GM18511 (cell line): ENCODE measurements around the gene WBP4.
"Not testable (repeated sequence)": the region's sequence is repeated elsewhere in the genome, so short reads cannot be mapped to it uniquely, and the experiment has no call there.

ENCODE experiments used
- ATAC-seq: cut with Tn5 transposase; IDR thresholded peaks from one replicate; pipeline ENCODE4 v1.9.1; 2021; ENCODE audit warnings: mild to moderate bottlenecking, moderate library complexity; ENCODE audit not compliant: unreplicated experiment

Gene WBP4

DNA sequence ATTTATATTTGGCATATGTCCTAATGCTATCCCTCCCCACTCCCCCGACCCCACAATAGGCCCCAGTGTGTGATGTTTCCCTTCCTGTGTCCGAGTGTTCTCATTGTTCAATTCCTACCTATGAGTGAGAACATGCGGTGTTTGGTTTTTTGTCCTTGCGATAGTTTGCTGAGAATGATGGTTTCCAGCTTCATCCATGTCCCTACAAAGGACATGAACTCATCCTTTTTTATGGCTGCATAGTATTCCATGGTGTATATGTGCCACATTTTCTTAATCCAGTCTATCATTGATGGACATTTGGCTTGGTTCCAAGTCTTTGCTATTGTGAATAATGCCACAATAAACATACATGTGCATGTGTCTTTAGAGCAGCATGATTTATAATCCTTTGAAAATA, 18.9 kb upstream of the WBP4 start:
- not testable (repeated sequence) for ATAC-seq

DNA sequence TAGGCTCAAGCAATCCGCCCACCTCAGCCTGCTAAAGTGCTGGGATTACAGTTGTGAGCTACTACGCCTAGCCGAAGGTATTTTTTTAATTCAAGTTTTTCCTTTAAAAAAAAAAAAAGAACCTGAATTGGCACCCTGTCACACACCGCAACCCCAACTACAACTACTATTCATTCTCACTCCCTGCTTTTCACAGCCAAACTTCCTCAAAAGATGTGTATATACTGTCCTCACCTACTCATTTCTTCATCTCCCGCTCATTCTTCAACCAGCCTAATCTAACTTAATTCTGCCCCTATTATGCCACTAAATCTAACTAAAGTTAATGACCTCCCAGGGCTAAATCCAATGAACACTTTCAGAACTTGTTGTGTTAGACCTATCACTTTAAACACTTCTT, 12.7 kb upstream of the WBP4 start:
- no peak for ATAC-seq

DNA sequence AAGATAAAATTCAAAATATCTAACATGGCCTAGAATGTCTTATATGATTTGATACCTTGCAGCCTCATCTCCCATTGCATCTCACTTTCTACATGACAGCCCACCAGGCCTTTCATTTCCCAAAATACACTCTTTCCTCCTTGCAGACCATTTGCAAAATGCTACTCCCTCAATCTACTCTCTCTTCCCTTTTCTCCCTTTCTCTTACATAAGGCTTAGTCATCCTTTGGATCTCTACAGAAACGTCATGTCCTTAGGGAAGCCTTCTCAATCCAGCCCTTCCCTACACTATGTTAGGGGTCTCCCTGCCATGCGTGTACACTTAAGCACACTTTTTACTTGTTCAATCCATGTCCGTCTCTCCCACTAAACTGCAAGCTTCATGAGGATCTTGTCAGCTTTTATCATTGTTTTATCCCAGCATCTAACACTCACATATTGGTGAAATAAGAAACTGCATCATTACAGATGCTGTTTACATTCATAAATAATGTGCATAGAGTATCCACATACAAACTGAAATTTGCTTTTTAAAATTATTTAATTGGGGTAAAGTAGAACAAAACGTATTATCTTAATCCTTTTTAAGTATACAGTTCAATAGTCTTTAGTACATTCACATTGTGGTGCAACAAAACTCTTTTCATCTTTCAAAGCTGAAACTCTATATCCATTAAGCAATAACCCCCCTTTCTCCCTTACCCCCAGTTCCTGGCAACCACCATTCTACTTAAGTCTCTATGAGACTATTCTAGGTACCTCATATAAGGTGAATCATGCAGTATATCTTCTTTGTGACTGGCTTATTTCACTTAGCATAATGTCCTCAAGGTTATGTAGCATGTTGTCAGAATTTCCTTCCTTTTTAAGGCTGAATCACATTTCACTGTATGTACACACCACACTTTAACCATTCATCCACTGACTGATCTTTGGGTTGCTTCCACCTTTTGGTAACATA, 11.5 kb upstream of the WBP4 start:
- ATAC-seq, result no peak

DNA sequence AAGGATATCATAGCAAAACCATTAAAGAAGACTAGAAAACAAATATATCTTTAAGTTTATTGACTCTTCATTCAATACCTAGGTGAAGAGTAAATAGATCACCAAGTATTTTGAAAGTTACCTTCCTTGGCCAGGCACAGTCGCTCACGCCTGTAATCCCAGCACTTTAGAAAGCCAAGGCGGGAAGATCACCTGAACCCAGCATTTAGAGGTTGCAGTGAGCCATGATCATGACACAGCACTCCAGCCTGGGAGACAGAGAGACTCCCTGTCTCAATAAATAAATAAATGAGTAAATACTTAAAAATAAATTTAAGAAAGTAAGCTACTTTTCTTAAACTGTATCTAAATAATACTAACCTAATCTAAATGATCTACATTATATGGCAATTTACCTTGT, 8.9 kb upstream of the WBP4 start:
- no peak for ATAC-seq

DNA sequence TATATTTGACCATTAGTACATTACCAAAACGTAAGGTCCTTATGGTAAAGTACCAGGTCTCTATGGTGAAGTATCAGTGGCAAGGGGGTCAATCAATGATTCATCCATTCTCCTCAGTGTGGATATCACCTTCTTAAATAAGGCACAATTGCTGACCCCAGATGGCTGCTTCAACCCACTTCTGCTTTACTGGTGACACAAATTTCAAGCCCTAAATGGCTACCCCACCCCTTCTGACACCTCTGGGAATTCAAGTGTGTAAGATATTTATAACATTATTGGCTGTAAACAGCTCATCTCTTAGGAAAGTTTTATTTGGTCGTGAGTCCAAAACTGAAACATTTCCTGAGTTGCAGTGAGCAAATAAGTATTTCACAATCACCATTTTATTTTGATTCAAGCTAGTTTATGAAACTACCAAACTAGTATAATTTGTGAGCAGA, 7.9 kb upstream of the WBP4 start:
- ATAC-seq, result peak; percentile 85

DNA sequence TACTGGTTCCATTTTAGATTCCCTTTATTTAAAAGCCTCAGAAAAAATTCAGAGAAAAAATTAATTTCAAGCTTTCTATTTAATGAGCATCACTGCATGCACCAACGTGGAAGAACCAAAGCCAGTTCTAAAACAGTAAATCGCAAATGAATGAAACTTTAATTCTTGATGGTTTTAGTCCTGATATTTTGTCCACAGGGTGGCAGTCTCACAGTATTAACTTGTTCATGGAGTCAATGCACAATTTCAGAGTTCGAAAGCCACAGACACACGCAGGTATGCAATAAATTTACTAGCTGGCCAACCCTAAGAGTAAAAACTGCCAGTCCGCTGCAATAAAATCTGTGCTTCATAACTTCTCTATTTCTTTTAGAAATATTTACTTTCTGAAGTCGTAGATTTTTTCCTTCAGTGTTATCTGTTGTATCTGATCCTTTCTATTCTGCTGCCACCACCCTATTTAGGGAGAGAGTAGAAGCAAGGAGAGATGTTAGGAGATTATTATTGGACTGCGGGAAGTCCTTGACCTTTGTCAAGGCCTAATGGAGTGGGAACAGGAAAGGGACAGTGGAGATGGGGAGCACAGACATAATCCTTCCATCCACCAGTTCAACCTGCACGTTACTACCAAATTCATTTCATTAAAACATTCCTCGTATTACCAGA, 7.0 kb upstream of the WBP4 start:
- ATAC-seq, result peak; percentile 47

DNA sequence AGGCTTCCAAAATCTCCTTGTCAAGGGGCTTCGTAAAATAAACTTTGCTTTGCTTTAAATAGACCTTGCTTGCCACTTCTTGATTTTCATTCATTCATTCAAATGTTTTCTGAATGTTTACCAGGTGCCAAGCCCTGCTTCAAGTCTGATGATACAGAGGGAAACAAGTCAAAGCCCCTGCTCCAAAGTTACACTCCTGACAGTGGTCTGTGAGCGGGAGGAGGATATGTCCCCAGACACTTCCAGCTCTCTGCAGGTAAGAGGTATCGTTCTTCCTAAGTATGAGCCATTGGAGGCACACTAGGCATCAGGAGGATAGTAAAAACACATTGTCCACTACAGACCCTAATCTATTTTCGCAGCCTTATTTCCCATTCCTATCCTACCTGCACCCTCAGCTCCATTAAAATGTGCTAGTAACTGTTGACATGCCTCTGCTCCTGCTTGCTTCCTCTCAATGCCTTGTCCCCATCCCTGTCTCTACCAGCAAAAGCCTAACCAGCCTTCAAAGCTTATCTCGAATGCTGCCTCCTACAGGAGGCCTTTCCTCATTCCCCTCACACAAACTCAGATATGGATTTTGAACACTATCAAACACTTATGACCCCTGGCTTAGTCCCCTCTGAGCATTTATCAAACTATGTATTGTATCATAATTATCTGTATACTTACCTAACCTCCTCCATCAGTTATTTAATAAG, 6.2 kb upstream of the WBP4 start:
- ATAC-seq, result no peak

DNA sequence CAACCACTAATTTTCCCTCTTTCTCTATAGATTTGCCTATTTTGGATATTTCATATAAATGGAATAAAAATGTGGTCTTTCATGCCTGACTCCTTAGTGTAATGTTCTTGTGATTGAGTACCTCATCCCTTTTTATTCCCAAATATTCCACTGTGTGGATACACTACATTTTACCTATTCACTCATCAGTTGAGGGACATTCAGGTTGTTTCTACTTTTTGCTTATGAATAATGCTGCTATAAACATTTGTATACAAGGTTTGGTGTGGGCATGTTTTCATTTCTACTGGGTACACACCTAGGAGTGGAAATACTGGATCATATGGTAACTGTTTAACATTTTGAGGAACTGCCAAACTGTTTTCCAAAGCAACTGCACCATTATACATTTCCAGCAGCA, 5.1 kb upstream of the WBP4 start:
- no peak for ATAC-seq

DNA sequence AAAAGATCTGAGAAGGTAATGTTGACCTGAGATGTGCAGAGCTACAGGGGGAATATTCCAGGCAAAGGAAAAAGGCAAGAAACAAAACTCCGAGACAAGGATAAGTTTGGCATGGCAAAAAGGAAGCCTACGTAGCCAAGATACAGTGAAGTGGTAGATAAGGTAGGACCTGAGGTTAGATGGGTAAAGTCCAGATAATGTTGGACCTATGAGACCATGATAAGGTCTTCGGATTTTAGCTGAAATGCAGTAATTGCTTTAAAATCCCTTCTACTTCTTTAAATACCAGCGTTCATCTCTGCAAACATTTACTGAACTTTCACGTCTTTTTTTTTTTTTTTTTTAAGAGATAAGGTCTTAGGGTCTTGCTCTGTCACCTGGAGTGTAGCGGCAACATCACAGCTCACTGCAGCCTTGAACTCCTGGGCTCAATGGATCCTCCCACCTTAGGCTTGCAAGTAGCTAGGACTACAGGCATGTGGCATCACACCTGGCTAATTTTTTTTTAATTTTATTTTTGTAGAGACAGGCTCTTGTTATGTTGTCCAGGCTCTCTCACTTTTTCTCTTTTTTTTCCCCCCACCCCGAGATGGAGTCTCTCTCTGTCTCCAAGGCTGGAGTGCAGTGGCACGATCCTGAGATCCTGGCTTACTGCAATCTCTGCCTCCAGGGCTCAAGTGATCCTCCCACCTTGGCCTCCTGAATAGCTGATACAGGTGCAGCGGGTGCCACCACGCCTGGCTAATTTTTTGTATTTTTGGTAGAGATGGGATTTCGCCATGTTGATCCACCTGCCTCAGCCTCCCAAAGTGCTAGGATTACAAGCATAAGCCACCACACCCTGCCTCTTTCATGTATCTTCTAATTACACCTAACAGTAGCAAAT, 4.2 kb upstream of the WBP4 start:
- ATAC-seq, result no peak

DNA sequence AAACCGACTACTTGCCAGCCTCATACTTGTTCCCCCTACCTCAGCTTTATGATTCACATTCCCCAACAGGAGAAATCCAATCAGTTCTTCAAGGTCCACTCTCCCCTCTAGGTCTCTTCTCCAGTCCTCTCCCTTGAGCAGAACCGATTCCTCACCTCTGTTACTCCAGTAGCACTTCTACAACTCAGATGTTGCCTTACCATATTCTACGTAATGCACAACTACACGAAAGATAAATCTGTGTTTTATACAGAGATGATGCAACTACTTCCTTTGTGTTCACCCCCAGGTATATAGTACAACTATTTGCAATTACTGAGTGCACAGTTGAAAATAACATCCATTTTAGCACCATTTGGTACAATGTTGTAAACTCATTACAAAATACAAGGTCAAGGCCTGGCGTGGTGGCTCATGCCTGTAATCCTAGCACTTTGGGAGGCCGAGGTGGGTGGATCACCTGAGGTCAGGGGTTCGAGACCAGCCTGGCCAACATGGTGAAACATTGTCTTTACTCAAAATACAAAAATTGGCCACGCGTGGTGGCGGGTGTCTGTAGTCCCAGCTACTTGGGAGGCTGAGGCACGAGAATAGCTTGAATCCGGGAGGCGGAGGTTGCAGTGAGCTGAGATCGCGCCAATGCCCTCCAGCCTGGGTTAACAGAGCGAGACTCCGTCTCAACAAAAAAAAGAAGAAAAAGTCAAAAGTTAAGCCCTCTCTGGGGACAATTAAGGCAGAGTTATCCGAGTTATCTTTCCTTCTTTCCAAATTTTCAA, 2.8 kb upstream of the WBP4 start:
- ATAC-seq, result no peak

DNA sequence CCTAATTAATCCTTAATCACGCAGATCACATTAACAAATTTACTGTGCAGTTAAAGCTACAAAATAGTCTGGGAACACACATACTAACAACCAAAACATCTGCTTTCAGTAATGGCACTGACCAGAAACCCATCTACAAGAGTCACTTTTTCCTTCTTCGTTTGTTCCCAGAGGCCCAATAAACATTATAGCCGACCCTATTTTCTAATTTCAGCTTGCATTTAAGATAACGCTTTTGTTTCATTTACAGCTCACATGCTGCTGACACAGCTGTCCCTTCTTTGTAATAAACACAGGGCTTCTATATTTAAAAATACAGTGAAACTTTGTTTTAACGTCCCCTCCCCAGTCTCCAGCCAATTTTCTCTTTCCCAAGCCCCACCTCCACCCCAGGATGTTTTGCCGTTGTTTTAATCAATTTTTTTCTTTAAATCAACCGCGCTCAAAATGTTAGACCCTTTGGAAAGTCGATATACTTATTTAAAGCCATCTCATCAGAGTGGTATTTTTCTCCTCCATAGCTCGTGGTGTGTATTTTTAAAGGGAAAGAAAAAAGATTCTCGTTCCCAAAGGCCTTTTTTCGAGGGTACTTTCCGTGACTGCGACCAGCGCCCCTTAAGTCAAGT, 1.7 kb upstream of the WBP4 start:
- no peak for ATAC-seq

DNA sequence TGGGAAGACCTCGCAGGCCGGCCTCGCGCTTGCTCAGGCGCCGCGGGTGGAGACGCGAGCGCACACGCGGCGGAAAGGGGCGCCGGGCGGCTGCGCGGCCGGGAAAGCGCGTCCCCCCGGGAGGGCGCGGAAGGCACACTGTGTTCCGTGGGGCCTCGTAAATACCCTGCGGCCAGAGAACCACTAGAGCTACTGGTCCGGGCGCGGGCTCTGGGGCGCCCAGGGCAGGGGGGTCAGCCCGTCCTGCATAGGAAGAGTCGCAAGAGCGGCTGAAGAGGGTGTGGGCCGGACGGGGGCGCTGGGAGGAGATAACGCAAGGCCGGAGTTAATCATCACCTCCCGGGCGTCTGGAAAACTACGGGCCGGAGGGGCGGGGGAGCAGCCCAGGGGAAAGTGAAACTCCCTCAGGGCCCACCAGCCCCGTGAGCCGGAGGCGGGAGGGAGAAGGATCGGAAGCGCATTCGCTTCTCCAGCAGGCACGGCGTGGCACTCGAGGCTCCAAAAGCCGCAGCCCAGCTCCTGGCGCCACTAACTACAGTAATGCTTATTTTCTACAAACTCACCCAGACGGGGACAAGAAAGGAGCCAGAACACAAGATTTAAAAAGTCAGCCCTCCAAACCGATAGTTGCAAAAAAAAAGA, 1.1 kb upstream of the WBP4 start:
- ATAC-seq, result peak; percentile 51

DNA sequence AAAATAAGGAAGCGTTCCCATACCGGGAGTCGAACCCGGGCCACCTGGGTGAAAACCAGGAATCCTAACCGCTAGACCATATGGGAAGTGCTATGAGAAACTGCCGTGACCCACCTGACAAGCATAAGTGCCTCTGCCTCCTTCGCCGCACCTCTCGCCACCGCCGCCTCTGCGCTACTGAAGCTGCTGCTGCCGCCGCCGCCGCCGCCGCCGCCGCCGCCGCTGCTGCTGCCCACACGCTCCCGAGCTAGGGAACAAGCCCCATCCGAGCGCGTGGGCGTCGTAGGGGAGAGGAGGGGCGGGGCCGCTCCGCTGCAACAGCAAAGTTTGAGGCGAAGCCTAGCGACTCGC, 610 bp upstream of the WBP4 start:
- ATAC-seq, result peak; percentile 44

DNA sequence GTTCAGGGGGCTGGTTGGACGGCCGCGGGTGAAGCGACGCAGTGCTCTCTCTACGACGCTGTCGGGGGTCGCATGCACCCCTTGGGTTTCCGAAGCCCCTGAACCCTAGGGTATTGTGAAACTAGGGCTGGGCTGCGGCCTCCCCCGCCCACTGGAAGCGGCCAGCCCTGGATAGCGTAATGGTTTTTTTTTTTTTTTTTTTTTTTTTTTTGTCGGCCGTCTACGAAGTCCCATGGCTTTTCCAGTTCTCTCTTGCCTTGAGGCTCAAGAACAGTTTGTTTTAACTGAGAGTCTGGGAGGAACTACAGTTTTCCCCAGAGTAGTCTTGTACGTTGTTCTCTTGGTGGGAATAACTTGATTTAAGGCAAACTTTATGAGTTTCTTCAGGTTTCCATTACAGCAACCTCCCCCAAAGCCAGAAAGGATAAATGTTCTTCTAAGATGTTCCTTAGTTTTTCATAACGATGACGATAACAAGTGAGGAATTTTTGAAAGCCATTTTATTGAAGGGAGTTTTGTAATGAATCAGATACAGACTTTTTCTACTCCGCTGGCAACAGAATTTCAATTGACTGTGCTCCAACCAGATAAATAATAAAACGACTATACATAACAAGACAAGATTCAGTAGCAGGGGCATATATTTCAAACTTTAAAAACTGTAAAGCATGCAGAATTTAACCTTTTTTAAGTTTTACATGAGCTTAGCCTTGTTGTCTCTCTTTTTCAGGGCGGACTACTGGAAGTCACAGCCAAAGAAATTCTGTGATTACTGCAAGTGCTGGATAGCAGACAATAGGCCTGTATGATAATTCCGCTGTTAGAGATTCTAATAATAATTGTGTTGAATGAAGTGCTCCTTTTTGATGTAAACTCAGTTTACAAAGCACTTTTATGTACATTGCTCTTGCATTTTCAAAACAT, 867 bp downstream of the WBP4 start:
- peak; percentile 38 for ATAC-seq

DNA sequence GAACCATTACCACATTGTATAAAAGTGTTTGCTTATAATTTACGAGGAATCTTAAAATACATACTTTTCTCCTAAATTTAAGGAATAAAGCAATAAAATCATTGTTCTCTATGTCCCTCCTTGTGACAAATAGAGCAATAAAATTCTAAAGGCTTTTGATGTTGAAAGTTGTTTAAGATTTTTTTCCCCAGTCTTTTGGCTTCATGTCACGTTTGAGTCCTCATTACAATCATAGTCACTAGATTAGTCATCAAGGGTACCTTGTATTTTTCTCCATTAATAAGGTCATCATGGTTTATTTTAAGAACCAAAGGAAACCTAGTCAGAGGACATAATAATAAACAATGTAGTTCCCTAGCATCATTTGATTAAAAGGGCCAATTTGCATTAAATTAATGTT, 3.2 kb downstream of the WBP4 start:
- ATAC-seq, result no peak

DNA sequence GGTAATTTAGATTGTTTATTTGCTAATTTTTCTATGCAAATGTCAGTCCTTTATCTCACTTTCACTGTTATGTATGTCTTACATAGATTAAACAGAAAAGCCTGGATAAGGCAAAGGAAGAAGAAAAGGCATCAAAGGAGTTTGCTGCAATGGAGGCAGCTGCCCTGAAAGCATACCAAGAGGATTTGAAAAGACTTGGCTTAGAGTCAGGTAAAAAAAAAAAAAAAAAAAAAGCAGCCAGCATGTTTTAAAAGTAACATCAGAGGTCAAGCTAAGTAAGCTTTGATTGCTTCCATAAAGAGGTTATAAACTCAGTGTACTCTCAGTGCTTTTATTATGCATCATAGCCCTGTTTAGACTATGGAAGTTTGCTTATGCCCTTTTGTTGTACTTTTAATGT, 3.8 kb downstream of the WBP4 start:
- no peak for ATAC-seq

DNA sequence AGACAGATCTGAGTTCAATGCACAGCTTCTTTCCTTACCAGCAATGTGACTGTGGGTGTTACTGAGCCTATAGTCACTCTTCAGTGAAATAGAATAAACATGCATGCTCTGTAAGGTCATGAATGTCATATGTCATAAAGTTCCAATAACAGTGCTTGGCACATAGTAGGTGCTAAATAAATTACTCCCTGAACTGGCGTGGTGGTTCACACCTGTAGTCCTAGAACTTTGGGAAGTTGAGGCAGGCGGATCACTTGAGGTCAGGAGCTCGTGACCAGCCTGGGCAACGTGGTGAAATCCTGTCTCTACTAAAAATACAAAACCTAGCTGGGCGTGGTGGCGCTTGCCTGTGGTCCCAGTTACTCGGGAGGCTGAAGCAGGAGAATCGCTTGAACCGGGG, 13.2 kb downstream of the WBP4 start:
- ATAC-seq, result no peak

DNA sequence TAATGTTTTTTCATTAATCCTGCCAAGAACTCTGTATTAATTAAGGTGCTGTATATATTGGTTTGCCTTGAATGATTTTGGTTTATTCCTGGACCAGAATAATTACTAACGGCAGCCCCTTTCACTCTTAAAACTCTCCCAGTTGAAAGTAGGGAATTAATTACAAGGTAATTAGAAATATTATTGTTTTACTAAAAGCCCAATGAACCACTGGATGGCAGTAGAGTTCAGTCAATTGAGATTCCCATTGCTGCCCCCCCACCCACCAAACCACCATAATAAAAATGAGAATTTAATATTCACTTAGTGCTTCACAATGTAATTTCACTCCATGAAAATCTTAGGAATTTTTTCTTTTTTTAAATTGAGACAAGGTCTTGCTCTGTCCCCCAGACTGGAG, 13.7 kb downstream of the WBP4 start:
- no peak for ATAC-seq
